ENCODE measurements around the gene TIAM1. TPM values are rescaled to one million over a fixed set of nuclear protein-coding genes. Genes with fewer than 3 reads are reported as not detected.

TIAM1 gene
- total and polyA plus RNA-seq, 2 of the 8 experiments (the other 6 are each of a cell fraction or from before 2014, with no cell fraction given), result 10.1 to 30.7 TPM

DNA sequence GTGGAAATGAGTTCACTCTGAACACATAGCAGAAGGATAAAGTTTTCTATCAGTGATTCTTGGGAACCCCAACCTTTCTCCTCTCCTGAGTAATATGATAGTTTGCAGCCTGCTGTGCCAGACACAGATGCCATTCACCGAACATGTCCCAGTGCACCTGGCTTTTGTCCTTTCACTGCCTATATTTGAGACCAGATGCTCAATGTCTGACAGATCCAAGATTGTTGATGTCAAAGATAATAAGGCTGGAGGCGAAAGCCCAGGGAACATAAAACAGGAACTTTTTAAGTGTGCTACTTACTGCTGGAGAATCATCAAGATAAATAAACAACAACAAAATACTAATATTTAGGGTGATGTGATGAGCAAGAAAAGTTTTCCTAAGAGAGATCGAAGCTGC, 139.3 kb downstream of the TIAM1 start (continued):
- TF ChIP-seq SUZ12 (IDR thresholded peaks at IDR 0.05; ENCODE audit: low read length), result no peak
- TF ChIP-seq SP4 (IDR thresholded peaks at IDR 0.05; ENCODE audit: low read length), result no peak
